HG03175 (cell line): Measurements from ENCODE around the gene HSPBP1.

ENCODE experiments used
- ATAC-seq: cut with Tn5 transposase; IDR thresholded peaks from one replicate; pipeline ENCODE4 v1.9.1; 2021; ENCODE audit warnings: mild to moderate bottlenecking, moderate library complexity; ENCODE audit not compliant: unreplicated experiment

HSPBP1 gene

GRCh38 chr19:55276720-55277430 lies 3.0 kb downstream of the HSPBP1 start:
- no peak for ATAC-seq

GRCh38 chr19:55275851-55276719 lies 3.8 kb downstream of the HSPBP1 start:
- ATAC-seq, result peak; percentile 51

GRCh38 chr19:55273978-55274707 lies 5.8 kb downstream of the HSPBP1 start:
- ATAC-seq, result no peak

- ATAC-seq, result no peak
These were observed 7.8 kb downstream of the HSPBP1 start for GRCh38 chr19:55272142-55272541.

GRCh38 chr19:55270172-55270942 lies 9.6 kb downstream of the HSPBP1 start:
- ATAC-seq, result no peak

- no peak for ATAC-seq
These were observed 10.6 kb downstream of the HSPBP1 start for GRCh38 chr19:55269299-55269698.

- ATAC-seq, result no peak
These were observed 13.1 kb downstream of the HSPBP1 start for GRCh38 chr19:55266840-55267239.

GRCh38 chr19:55266404-55266803 lies 13.5 kb downstream of the HSPBP1 start:
- ATAC-seq, result no peak

- ATAC-seq, result no peak
These were observed 14.1 kb downstream of the HSPBP1 start for GRCh38 chr19:55265723-55266386.

GRCh38 chr19:55265173-55265572 lies 14.7 kb downstream of the HSPBP1 start:
- no peak for ATAC-seq

- no peak for ATAC-seq
These were observed 15.4 kb downstream of the HSPBP1 start for GRCh38 chr19:55264531-55264930.

- ATAC-seq, result no peak
These were observed 17.6 kb downstream of the HSPBP1 start for GRCh38 chr19:55262359-55262758.

GRCh38 chr19:55261671-55262126 lies 18.2 kb downstream of the HSPBP1 start:
- ATAC-seq, result no peak

- ATAC-seq, result no peak
These were observed 20.2 kb downstream of the HSPBP1 start for GRCh38 chr19:55259540-55260210.

- ATAC-seq, result peak; percentile 67
These were observed 20.9 kb downstream of the HSPBP1 start, which contains the start of gene PPP6R1 for GRCh38 chr19:55258828-55259539. PPP6R1 (minus strand) TSS chr19:55259017; CDS start chr19:55247103, 11,914 bp downstream.

GRCh38 chr19:55258476-55258827 lies 21.5 kb downstream of the HSPBP1 start:
- ATAC-seq, result peak; percentile 3

- no peak for ATAC-seq
These were observed 22.2 kb downstream of the HSPBP1 start for GRCh38 chr19:55257461-55258420.
